A549 (cell line): ENCODE measurements around the gene FOXN4. TPM values are rescaled to one million over a fixed set of nuclear protein-coding genes. Genes with fewer than 3 reads are reported as not detected.

Experiments
- ATAC-seq, 2 experiments: fragments of 200-7000 bp in 1 of 2; fragments of >200 bp in 1 of 2; cut with Nextera tagmentation in 1 of 2; cut with Tn5 transposase in 1 of 2; 3 replicates each; pipeline versions ENCODE4 v1.8.0 to v1.9.1; 2018 to 2020; ENCODE audit warnings: mild to moderate bottlenecking in 1 of 2, moderate library complexity in 1 of 2
- CTCF ChIA-PET: fragments of 300-600 bp; sonication (Branson Sonifier 250); formaldehyde crosslinking; extraction: SDS; loops from one replicate; lab custom pipeline; 2021; ENCODE audit warnings: antibody characterized with exemption, inconsistent platforms; lab: Yijun Ruan, JAX
- POLR2A ChIA-PET: fragments of 350-600 bp; formaldehyde crosslinking; extraction: SDS; loops from one replicate; lab custom pipeline; 2021; ENCODE audit warnings: antibody characterized with exemption, inconsistent platforms; lab: Yijun Ruan, JAX
- DNase-seq, 2 experiments: peaks; one replicate each; pipeline versions ENCODE4 v3.0.0 to v3.0.0-alpha.2; 2011 to 2016; ENCODE audit warnings: low read depth in 1 of 2, low spot score in 1 of 2
- FAIRE-seq: peaks from 2 replicates; lab custom pipeline; 2011; peaks lifted over from hg19 to GRCh38; lab: Jason Lieb, UNC
- H3K27ac ChIP-seq, 2 experiments: fragments of >200 bp; sonication (Bioruptor Twin); formaldehyde crosslinking; 3 replicates each; pipeline ENCODE4 v1.5.1; 2016 to 2017
- H3K4me1 ChIP-seq: fragments of >200 bp; sonication (Bioruptor Twin); formaldehyde crosslinking; 3 replicates; pipeline ENCODE4 v1.6.1; 2016
- H3K4me2 ChIP-seq: fragments of >200 bp; sonication (Bioruptor Twin); formaldehyde crosslinking; 3 replicates; pipeline ENCODE4 v1.6.1; 2016
- H3K4me3 ChIP-seq: fragments of >200 bp; sonication (Bioruptor Twin); formaldehyde crosslinking; 3 replicates; pipeline ENCODE4 v1.5.1; 2016
- H3K9me3 ChIP-seq: fragments of >200 bp; sonication (Bioruptor Twin); formaldehyde crosslinking; 3 replicates; pipeline ENCODE4 v1.6.1; 2016
- CBX2 ChIP-seq: fragments of 200-600 bp; sonication (generic); IDR thresholded peaks from 2 replicates; pipeline ENCODE4 v1.6.1; 2016; ENCODE audit warnings: low read depth, mild to moderate bottlenecking, borderline replicate concordance
- CHD4 ChIP-seq: fragments of 200-600 bp; sonication (generic); IDR thresholded peaks from 2 replicates; pipeline ENCODE4 v1.6.1; 2016; ENCODE audit warnings: antibody characterized with exemption, mild to moderate bottlenecking, borderline replicate concordance
- EP300 ChIP-seq, 2 experiments: fragments of >200 bp; sonication (Bioruptor Twin); formaldehyde crosslinking; IDR thresholded peaks; 2 replicates in 1 of 2; 3 replicates in 1 of 2; pipeline ENCODE4 v1.6.1; 2016 to 2017
- ESRRA ChIP-seq: fragments of 150-350 bp; IDR thresholded peaks from 2 replicates; pipeline ENCODE4 v1.6.1; 2014; ENCODE audit warnings: mild to moderate bottlenecking, low read length, borderline replicate concordance
- FOSB ChIP-seq: fragments of 250-450 bp; sonication (Bioruptor Pico); IDR thresholded peaks from 2 replicates; pipeline ENCODE4 v1.5.0; 2020; ENCODE audit warnings: mild to moderate bottlenecking, moderate library complexity
- HDAC2 ChIP-seq: fragments of 200-600 bp; sonication (generic); IDR thresholded peaks from 2 replicates; pipeline ENCODE4 v1.6.1; 2016
- HES2 ChIP-seq: fragments of >200 bp; sonication (Bioruptor Twin); formaldehyde crosslinking; IDR thresholded peaks from 2 replicates; pipeline ENCODE4 v1.6.1; 2016
- PBX3 ChIP-seq: IDR thresholded peaks from 2 replicates; pipeline ENCODE4 v1.6.1; 2012
- PHF8 ChIP-seq: fragments of 200-600 bp; sonication (generic); IDR thresholded peaks from 2 replicates; pipeline ENCODE4 v1.6.1; 2016; ENCODE audit warnings: low read depth, mild to moderate bottlenecking, antibody characterized with exemption, moderate library complexity, borderline replicate concordance
- POLR2AphosphoS2 ChIP-seq: conservative IDR thresholded peaks from 2 replicates; pipeline ENCODE4 v1.6.1; 2012; ENCODE audit warnings: low read length, improper control_type of control experiment, inconsistent platforms
- RARB ChIP-seq: fragments of 250-450 bp; sonication (Bioruptor Pico); IDR thresholded peaks from 2 replicates; pipeline ENCODE4 v1.8.0; 2021; ENCODE audit warnings: mild to moderate bottlenecking, moderate library complexity
- RFX5 ChIP-seq: fragments of 450-650 bp; IDR thresholded peaks from 2 replicates; pipeline ENCODE4 v1.7.1; 2014; ENCODE audit warnings: antibody characterized with exemption, mild to moderate bottlenecking, moderate library complexity
- RNF2 ChIP-seq: fragments of 200-600 bp; sonication (generic); IDR thresholded peaks from 2 replicates; pipeline ENCODE4 v1.6.1; 2016; ENCODE audit warnings: low read depth, mild to moderate bottlenecking, antibody characterized with exemption, moderate library complexity, borderline replicate concordance
- SMC3 ChIP-seq: fragments of >200 bp; sonication (Bioruptor Twin); formaldehyde crosslinking; IDR thresholded peaks from 3 replicates; pipeline ENCODE4 v1.6.1; 2018; ENCODE audit warnings: inconsistent platforms
- USF2 ChIP-seq: fragments of 450-650 bp; IDR thresholded peaks from 2 replicates; pipeline ENCODE4 v1.6.1; 2014; ENCODE audit warnings: antibody characterized with exemption
- WGBS: methylation state at CpG from one replicate; pipeline ENCODE4 v1.1.6; 2017; ENCODE audit errors: missing lambda C conversion rate; 5-methylcytosine and 5-hydroxymethylcytosine counted together
- polyA plus RNA-seq, 4 experiments: library from polyadenylated mRNA; depleted of rRNA in 3 of 4; stranded (reverse); fragments of >200 nt; fragmentation: RNase III in 1 of 4; extraction: RNeasy Plus Mini Kit Qiagen cat#74134 plus additional on column Dnase treatment in 1 of 4; gene quantifications; 2 replicates in 3 of 4; 3 replicates in 1 of 4; pipeline ENCODE4 v1.2.3, GENCODE V29; 2011 to 2017

Gene FOXN4
- polyA plus RNA-seq, 2 of the 4 experiments (the other 2 are of a cell fraction), result 0.05 TPM; not detected in 1

- WGBS, result 40% methylated on average over 1 of the region's 1 CpG
- no peak overlapping the region for H3K4me2 ChIP-seq
- no peak for DNase-seq
- H3K4me1 ChIP-seq, result no peaks in the 10 kb centered on the region
- H3K9me3 ChIP-seq, result no peaks in the 10 kb centered on the region
- no peak overlapping the region for H3K4me3 ChIP-seq
- ATAC-seq, result no peak
- ChIA-PET CTCF (interaction anchor here (1.3 to 2.3 kb wide), 2 partner anchors 13 to 49 kb away, joined by 4 to 6 read pairs; no protein-coding TSS in a partner anchor), POLR2A (no interaction called here)
- TF ChIP-seq ESRRA, result no peak
- peak; percentile 64 for TF ChIP-seq USF2
- no peak for FAIRE-seq
- no peak overlapping the region for H3K27ac ChIP-seq
Measured at GRCh38 chr12:109336593-109336992, 27.5 kb upstream of the FOXN4 start.

- WGBS, result 62% methylated on average over 2 of the region's 2 CpGs
- TF ChIP-seq CHD4 (no peak), USF2 (no peak), RFX5 (no peak), POLR2AphosphoS2 (no peak), PBX3 (no peak), EP300 (IDR thresholded peaks at IDR 0.05) (no peak), FOSB (CRISPR knock-in tag) (no peak), HES2 (no peak), RNF2 (no peak)
- TF ChIP-seq, all 56 proteins: peak for 0
- Histone ChIP-seq H3K4me3 (no peak overlapping the region), H3K4me1 (no peaks in the 10 kb centered on the region), H3K4me2 (no peak overlapping the region), H3K9me3 (no peaks in the 10 kb centered on the region), H3K27ac (no peak overlapping the region)
- no peak for FAIRE-seq
- no peak for DNase-seq
- POLR2A ChIA-PET, result no interaction called here
- CTCF ChIA-PET, result interaction anchor here (1.2 to 1.3 kb wide), 2 partner anchors 51 to 59 kb away, joined by 3 to 4 read pairs; no protein-coding TSS in a partner anchor
- ATAC-seq, result no peak
Measured at GRCh38 chr12:109334887-109335286, 25.8 kb upstream of the FOXN4 start.

GRCh38 chr12:109331301-109331952 lies 22.3 kb upstream of the FOXN4 start:
- ATAC-seq, result no peak
- POLR2A ChIA-PET, result no interaction called here
- no peak for TF ChIP-seq HDAC2
- TF ChIP-seq SMC3, result no peak
- TF ChIP-seq RARB (CRISPR knock-in tag), result no peak
- no peak for TF ChIP-seq CBX2
- no peak for TF ChIP-seq HES2
- TF ChIP-seq CHD4, result no peak
- TF ChIP-seq POLR2AphosphoS2, result no peak
- no peak for TF ChIP-seq PHF8
- TF ChIP-seq, all 56 proteins: peak for 0
- no peak for DNase-seq
- H3K27ac ChIP-seq, result no peak overlapping the region
- 73% methylated on average over 7 of the region's 7 CpGs for WGBS
- no peak overlapping the region for H3K4me2 ChIP-seq
- no peak overlapping the region for H3K4me3 ChIP-seq
- H3K9me3 ChIP-seq, result no peaks in the 10 kb centered on the region
- FAIRE-seq, result no peak
- CTCF ChIA-PET, result interaction anchor here (0.7 to 1.9 kb wide), 7 partner anchors 29 to 99 kb away, joined by 3 to 6 read pairs (median 3); no protein-coding TSS in a partner anchor
- no peaks in the 10 kb centered on the region for H3K4me1 ChIP-seq
